ENCODE results near the gene MAML3. TPM values are rescaled to one million over a fixed set of nuclear protein-coding genes. Genes with fewer than 3 reads are reported as not detected.
A peak's percentile ranks its signal among the peaks of the same experiment; 100 is the strongest.

MAML3 gene
- total RNA-seq, 1 experiment from 2014 or later: 12.1 TPM

- peak overlapping the region; percentile 74 for H3K27ac Mint-ChIP-seq (ENCODE audit: unreplicated experiment)
- Histone ChIP-seq H3K4me3 (ENCODE audit: low read depth, low read length) (no peak overlapping the region), H3K4me1 (peaks cover 64% of the 10 kb centered on the region), H3K9me3 (no peaks in the 10 kb centered on the region), H3K36me3 (ENCODE audit: control insufficient read depth, insufficient read depth, low read length) (peaks cover 3% of the 10 kb centered on the region; the same call in 1 of the 2 replicates), H3K27me3 (replicated peaks; ENCODE audit: control insufficient read depth, insufficient read depth, low read length) (no peaks in the 10 kb centered on the region)
- no TSS peak for BruUV-seq (replicated peaks)
- H3K4me1 Mint-ChIP-seq (ENCODE audit: low read depth, unreplicated experiment): peaks cover 53% of the 10 kb centered on the region
- POLR2A ChIA-PET: no interaction called here
- intact Hi-C loops (cut with micrococcal nuclease; ENCODE audit: unreplicated experiment): loop anchor here (2.0 kb wide), 1 partner anchor 16 kb away; no protein-coding TSS in a partner anchor
- H3K9me3 Mint-ChIP-seq (ENCODE audit: unreplicated experiment): no peaks in the 10 kb centered on the region
- CTCF ChIA-PET: interaction anchor here (0.6 to 0.8 kb wide), 3 partner anchors 13 to 23 kb away, joined by 3 to 8 read pairs (median 6); no protein-coding TSS in a partner anchor
- peak overlapping the region; percentile 51 for H3K4me3 Mint-ChIP-seq (ENCODE audit: unreplicated experiment)
- DNase-seq: no peak
- no peaks in the 10 kb centered on the region for H3K27me3 Mint-ChIP-seq (ENCODE audit: insufficient read depth, unreplicated experiment)
- peaks cover 72% of the 10 kb centered on the region for H3K36me3 Mint-ChIP-seq (ENCODE audit: insufficient read depth, unreplicated experiment)
- TF ChIP-seq CTCF (IDR thresholded peaks at IDR 0.05; ENCODE audit: insufficient read depth in 1 of 2, low read depth in 1 of 2, low read length in 1 of 2, severe bottlenecking in 1 of 2, unreplicated experiment in 1 of 2): no peak
Observed at GRCh38 chr4:139676365-139676764, 477.6 kb downstream of the MAML3 start.

DNA sequence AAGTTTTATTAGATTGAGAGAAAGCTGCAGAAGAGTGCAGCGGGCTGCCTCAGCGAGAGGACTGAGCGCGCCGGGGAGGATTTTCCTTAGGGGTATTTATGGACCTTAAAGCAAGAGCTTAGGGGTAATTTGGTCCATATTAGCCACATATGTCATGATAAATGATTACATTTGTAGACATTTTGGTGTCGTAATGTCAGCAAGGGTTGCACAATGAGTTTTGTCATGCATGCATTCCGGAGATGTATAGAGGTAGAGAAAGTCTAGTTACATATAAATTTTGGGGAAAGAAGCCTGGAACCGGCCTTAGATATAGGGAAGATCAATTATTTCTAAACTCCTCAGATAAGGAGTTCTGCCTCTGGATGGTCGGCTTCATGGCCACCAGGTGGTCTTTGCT, 478.3 kb downstream of the MAML3 start:
- no peak for TF ChIP-seq CTCF (IDR thresholded peaks at IDR 0.05; ENCODE audit: insufficient read depth in 1 of 2, low read depth in 1 of 2, low read length in 1 of 2, severe bottlenecking in 1 of 2, unreplicated experiment in 1 of 2)
- H3K4me1 Mint-ChIP-seq (ENCODE audit: low read depth, unreplicated experiment): peaks cover 52% of the 10 kb centered on the region
- Histone ChIP-seq H3K27me3 (replicated peaks; ENCODE audit: control insufficient read depth, insufficient read depth, low read length) (no peaks in the 10 kb centered on the region), H3K4me3 (ENCODE audit: low read depth, low read length) (no peak overlapping the region), H3K4me1 (peaks cover 71% of the 10 kb centered on the region), H3K9me3 (no peaks in the 10 kb centered on the region), H3K36me3 (ENCODE audit: control insufficient read depth, insufficient read depth, low read length) (peaks cover 3% of the 10 kb centered on the region; the same call in 1 of the 2 replicates)
- no peaks in the 10 kb centered on the region for H3K27me3 Mint-ChIP-seq (ENCODE audit: insufficient read depth, unreplicated experiment)
- no peaks in the 10 kb centered on the region for H3K9me3 Mint-ChIP-seq (ENCODE audit: unreplicated experiment)
- H3K36me3 Mint-ChIP-seq (ENCODE audit: insufficient read depth, unreplicated experiment): peaks cover 69% of the 10 kb centered on the region
- intact Hi-C loops (cut with micrococcal nuclease; ENCODE audit: unreplicated experiment): loop anchor here (2.0 kb wide), 1 partner anchor 17 kb away; no protein-coding TSS in a partner anchor
- H3K4me3 Mint-ChIP-seq (ENCODE audit: unreplicated experiment): peak overlapping the region; percentile 15
- DNase-seq: no peak
- H3K27ac Mint-ChIP-seq (ENCODE audit: unreplicated experiment): peak overlapping the region; percentile 74
- ChIA-PET POLR2A (no interaction called here), CTCF (no interaction called here)
- BruUV-seq (replicated peaks): no TSS peak

DNA sequence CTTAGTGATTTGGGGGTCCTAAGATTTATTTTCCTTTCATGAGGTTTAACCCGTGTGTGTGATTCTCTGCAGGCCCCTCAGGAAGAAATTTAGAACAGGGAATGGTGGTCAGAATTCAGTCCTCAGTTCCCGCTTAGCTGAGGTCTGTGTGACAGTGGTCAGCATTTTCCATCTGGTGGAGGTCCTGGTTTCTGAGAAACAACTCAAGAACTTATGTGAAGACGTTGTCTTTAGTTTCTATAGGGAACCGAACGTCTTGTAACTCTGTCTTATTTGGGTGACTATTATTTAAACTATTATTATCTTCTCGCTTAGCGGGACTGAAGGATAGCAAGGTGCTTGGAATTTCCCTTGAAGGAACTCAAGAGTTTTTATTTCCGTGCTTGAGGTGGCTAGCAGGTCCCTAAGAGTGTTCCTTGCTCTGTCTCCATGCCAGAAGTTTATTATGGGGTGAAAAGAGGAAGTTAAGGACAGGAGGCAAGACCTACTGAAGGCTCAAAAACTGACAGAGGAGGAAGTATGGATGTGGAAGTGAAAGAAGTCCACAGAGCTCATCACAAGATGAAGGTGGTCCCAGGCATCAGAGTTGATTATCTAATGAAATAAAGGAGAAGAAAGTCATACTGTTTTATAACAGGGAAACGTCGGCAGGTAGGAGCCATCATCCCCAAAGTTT, 479.0 kb downstream of the MAML3 start:
- Histone ChIP-seq H3K4me3 (ENCODE audit: low read depth, low read length) (no peak overlapping the region), H3K9me3 (no peaks in the 10 kb centered on the region), H3K36me3 (ENCODE audit: control insufficient read depth, insufficient read depth, low read length) (peaks cover 3% of the 10 kb centered on the region; the same call in 1 of the 2 replicates), H3K4me1 (peaks cover 77% of the 10 kb centered on the region), H3K27me3 (replicated peaks; ENCODE audit: control insufficient read depth, insufficient read depth, low read length) (no peaks in the 10 kb centered on the region)
- no peak for DNase-seq
- ChIA-PET POLR2A (no interaction called here), CTCF (no interaction called here)
- intact Hi-C loops (cut with micrococcal nuclease; ENCODE audit: unreplicated experiment): no loop called here
- Mint-ChIP-seq H3K4me1 (ENCODE audit: low read depth, unreplicated experiment) (peaks cover 55% of the 10 kb centered on the region), H3K36me3 (ENCODE audit: insufficient read depth, unreplicated experiment) (peaks cover 65% of the 10 kb centered on the region), H3K9me3 (ENCODE audit: unreplicated experiment) (no peaks in the 10 kb centered on the region), H3K4me3 (ENCODE audit: unreplicated experiment) (peak overlapping the region; percentile 15), H3K27ac (ENCODE audit: unreplicated experiment) (peak overlapping the region; percentile 74), H3K27me3 (ENCODE audit: insufficient read depth, unreplicated experiment) (no peaks in the 10 kb centered on the region)
- no peak for TF ChIP-seq CTCF (IDR thresholded peaks at IDR 0.05; ENCODE audit: insufficient read depth in 1 of 2, low read depth in 1 of 2, low read length in 1 of 2, severe bottlenecking in 1 of 2, unreplicated experiment in 1 of 2)
- no TSS peak for BruUV-seq (replicated peaks)

Measured in Caco-2 (cell line).